Globus pallidus (tissue), 1 donor: ENCODE data around the gene BICRAL.
A peak's percentile ranks its signal among the peaks of the same experiment; 100 is the strongest.
"Not testable (repeated sequence)": the region's sequence is repeated elsewhere in the genome, so short reads cannot be mapped to it uniquely, and the experiment has no call there.

Experiments used
- DNase-seq: peaks from one replicate; pipeline ENCODE4 v3.0.0-alpha.2; 2015; ENCODE audit warnings: low spot score

BICRAL gene

GRCh38 chr6:42790549-42791181, 8.8 kb downstream of the BICRAL start:
- no peak for DNase-seq

GRCh38 chr6:42791706-42792320, 10.0 kb downstream of the BICRAL start:
- no peak for DNase-seq

DNA sequence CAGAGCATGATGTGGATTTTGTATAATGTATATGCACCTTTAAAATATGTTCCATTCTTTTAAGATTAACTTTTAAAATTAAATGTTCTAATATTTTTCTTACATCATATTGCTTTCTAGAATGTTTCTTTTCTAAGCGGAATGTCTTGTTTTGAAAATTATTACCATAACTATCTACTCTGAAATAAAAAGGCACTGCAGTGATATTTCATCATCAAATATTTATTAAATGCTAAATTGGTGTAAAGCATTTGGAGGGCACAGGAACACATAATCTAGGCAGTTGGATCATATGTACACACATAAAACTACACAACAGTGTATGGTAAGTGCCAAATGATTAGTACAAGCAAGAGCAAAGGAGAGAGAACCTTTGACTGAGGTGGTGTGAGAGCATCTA, 13.8 kb downstream of the BICRAL start:
- no peak for DNase-seq

DNA sequence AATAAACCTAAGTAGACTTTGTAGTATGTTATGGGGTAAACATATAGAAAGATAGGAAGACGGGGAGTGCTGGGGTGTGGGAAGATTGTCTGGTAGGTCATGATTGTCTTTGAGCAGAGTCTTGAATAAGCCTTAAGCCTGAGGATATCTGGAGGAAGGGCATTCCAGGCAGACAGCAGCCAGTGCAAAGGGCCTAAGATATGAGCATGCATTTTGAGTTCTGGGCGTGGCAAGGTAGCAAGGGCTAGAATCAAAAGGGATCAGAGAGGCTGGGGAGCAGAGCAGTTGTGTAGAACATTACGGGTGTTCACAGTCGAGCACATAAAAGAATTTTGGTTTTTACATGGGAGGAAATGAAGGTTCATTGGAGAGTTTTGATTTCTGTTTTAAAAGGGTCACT, 14.3 kb downstream of the BICRAL start:
- DNase-seq: no peak

DNA sequence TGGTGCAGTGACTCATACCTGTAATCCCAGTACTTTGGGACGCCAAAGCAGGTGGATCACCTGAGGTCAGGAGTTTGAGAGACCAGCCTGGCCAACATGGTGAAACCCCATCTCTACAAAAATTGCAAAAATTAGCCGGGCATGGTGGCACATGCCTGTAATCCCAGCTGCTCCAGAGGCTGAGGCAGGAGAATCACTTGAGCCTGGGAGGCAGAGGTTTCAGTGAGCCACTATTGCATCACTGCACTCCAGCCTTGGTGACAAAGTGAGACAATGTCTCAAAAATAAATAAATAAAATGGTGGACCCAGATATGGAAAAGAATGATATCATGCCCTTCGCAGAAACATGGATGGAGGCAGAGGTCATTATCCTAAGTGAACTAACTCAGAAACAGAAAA, 15.8 kb downstream of the BICRAL start:
- not testable (repeated sequence) for DNase-seq

DNA sequence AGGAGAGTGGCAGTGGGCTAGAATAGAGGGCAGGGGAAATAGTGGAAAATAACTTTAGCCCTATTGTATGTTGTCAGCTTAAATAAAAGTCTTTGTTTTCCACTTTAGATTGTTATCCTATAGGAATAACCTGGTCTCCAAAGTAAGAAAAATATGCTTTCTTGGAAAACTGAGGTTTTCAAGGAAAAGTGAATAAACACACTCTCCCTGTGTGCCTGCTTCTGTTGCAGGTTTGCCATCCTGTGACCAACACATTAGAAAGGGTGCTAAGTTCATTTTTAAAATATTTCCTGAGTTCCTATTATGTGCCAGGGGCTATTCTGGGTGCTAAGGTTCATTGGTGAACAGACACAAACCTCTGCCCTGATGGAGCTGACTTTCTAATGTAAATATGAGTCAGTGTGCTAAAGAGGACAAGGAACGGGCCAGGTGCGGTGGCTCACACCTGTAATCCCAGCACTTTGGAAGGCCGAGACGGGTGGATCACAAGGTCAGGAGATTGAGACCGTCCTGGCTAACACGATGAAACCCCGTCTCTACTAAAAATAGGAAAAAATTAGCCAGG, 23.5 kb downstream of the BICRAL start:
- DNase-seq: no peak

DNA sequence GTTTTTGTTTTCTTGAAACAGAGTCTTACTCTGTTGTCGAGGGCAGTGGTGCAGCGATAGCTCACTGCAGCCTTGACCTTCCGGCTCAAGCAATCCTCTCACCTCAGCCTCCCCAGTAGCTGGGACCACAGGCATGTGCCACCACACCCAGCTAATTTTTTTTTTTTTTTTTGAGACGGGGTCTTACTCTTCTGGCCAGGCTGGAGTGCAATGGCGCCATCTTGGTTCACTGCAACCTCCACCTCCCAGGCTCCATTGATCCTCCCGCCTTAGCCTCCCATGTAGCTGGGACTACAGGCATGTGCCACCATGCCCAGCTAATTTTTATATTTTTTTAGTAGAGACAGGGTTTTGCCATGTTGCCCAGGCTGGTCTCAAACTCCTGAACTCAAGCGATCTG, 24.5 kb downstream of the BICRAL start:
- not testable (repeated sequence) for DNase-seq

DNA sequence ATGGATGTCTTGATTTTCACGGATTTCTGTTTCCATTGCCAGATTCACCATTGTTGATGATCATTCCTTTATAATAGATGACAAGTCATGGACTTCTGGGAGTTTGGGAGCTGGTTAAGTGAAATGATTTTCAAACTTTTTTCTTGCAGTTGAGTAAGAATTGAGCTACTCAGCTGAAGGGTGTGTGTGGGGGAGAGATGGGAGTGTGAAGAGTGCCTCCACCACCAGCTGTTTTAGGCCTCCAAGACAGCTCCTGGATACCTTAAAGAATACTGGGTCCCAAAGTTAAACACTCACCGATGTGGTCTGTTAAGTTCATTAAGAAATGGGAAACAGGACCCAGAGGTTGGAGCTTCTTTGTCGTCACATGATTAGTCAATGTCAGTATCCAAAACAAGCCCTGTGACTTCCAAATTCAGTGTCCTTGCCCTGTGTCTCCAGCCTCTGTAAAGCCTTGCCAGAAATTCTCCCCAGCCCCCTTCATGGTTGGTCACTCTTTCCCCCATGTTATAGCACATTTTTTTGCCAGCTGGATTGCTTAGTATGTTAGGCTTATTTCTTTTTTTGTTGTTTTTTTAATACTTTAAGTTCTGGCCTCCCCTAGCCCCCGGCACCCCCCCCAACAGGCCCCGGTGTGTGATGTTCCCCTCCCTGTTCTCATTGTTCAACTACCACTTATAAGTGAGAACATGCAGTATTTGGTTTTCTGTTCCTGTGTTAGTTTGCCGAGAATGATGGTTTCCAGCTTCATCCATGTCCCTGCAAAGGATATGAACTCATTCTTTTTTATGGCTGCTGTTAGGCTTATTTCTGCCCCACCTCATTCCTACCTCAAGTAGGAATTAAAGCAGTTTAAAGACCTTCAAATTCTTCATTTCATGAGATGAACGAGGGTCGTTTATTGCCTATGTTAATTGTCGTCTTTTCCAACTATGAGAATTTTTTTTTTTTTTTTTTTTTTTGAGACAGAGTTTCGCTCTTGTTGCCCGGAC, 26.9 kb downstream of the BICRAL start:
- no peak for DNase-seq

GRCh38 chr6:42813074-42813645, 31.3 kb downstream of the BICRAL start:
- DNase-seq: no peak

GRCh38 chr6:42813906-42814444, 32.1 kb downstream of the BICRAL start:
- DNase-seq: no peak

DNA sequence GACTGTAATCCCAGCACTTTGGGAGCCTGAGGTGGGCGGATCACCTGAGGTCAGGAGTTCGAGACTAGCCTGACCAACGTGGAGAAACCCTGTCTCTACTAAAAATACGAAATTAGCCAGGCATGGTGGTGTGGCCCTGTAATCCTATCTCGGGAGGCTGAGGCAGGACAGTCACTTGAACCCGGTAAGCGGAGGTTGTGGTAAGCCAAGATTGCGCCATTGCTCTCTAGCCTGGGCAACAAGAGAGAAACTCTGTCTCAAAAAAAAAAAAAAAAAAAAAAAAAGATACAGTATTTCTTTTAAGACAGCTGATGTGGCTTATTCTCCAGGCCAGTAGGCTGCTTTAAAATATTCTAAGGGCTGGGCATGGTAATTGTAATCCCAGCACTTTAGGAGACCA, 33.9 kb downstream of the BICRAL start:
- not testable (repeated sequence) for DNase-seq

GRCh38 chr6:42817907-42818306, 36.1 kb downstream of the BICRAL start:
- DNase-seq: no peak

- DNase-seq: no peak
Measured at GRCh38 chr6:42818416-42818815, 36.6 kb downstream of the BICRAL start.

DNA sequence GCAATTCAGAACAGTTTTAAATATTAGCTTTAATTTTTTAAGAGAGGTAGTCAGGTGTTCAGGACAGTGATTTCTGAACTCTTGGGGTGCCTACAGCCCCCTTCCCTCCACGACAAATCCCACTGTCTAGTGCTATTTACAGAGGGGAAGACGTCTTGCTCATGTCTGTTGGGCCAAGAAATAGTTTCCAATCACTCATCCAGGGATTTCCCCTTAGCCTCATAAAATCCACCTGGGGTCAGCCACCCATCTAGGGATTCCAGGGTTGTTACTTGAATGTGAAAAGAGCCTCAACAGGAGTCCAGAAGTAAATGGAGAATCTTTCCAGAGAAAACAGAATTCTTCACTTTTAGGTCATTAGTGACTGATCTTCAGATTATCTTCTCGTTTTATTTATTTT, 37.0 kb downstream of the BICRAL start:
- DNase-seq: no peak

GRCh38 chr6:42819803-42820511, 38.1 kb downstream of the BICRAL start:
- DNase-seq: no peak

GRCh38 chr6:42820512-42821340, 38.9 kb downstream of the BICRAL start:
- DNase-seq: peak; percentile 38

GRCh38 chr6:42821341-42821668, 39.5 kb downstream of the BICRAL start:
- DNase-seq: no peak

- no peak for DNase-seq
Measured at GRCh38 chr6:42821846-42822245, 40.0 kb downstream of the BICRAL start.

DNA sequence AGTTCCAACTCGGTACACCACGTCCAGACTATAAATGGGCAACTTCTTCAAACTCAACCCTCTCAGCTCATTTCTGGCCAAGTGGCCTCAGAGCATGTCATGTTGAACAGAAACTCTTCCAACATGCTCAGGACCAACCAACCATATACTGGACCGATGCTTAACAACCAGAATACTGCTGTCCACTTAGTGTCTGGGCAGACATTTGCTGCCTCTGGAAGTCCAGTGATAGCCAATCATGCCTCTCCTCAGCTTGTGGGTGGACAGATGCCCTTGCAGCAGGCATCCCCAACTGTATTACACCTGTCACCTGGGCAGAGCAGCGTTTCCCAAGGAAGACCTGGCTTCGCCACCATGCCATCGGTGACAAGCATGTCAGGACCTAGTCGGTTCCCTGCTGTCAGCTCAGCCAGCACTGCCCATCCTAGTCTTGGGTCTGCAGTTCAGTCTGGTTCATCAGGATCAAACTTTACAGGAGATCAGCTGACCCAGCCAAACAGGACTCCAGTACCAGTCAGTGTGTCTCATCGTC, 47.8 kb downstream of the BICRAL start:
- no peak for DNase-seq

GRCh38 chr6:42831237-42831636, 49.4 kb downstream of the BICRAL start:
- no peak for DNase-seq
